ENCODE data around the gene CAMK1D.
A peak's percentile ranks its signal among the peaks of the same experiment; 100 is the strongest.

Gene CAMK1D

DNA sequence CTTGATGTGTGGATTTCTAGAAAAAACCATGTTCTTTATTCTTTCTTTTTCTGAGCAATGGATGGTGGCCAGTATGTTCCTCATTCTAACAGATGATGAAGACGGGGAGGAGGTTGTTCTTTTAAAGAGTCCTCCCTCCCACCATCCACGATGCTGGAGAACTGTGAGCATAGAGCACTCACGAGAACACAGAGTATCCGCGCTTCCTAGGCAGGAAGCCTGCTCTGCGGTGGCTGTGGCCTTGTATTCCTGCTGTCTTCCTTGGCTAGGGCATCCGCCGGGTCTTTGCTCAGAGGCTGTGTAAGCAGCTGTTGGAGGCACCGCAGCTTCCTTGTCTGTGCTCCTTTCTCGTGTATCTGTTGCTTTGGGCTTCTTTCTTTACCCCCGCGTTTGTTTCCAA, 437.9 kb downstream of the CAMK1D start:
- no peak overlapping the region for H3K4me2 ChIP-seq
- H4K20me1 ChIP-seq, result no peaks in the 10 kb centered on the region
- H3K9ac ChIP-seq, result no peak overlapping the region
- H3K27ac ChIP-seq, result no peak overlapping the region
- no peak for TF ChIP-seq Cebpa-rat (IDR thresholded peaks at IDR 0.05)
- peaks cover 10% of the 10 kb centered on the region for H3K9me3 ChIP-seq
- H3K4me3 ChIP-seq, result no peak overlapping the region
- H3K4me1 ChIP-seq, result no peaks in the 10 kb centered on the region
- no peaks in the 10 kb centered on the region for H3K27me3 ChIP-seq
- peaks cover 19% of the 10 kb centered on the region for H3K36me3 ChIP-seq

GRCh38 chr10:12788277-12788676, 438.9 kb downstream of the CAMK1D start:
- Histone ChIP-seq H3K4me1 (no peaks in the 10 kb centered on the region), H3K27me3 (no peaks in the 10 kb centered on the region), H3K4me3 (no peak overlapping the region), H3K9me3 (peaks cover 12% of the 10 kb centered on the region), H3K36me3 (peaks cover 24% of the 10 kb centered on the region), H4K20me1 (no peaks in the 10 kb centered on the region), H3K27ac (no peak overlapping the region), H3K4me2 (no peak overlapping the region), H3K9ac (no peak overlapping the region)
- TF ChIP-seq Cebpa-rat (IDR thresholded peaks at IDR 0.05), result no peak

GRCh38 chr10:12790270-12790669, 440.9 kb downstream of the CAMK1D start:
- Histone ChIP-seq H3K9me3 (peaks cover 17% of the 10 kb centered on the region), H3K9ac (no peak overlapping the region), H4K20me1 (no peaks in the 10 kb centered on the region), H3K4me2 (no peak overlapping the region), H3K4me3 (no peak overlapping the region), H3K36me3 (peaks cover 32% of the 10 kb centered on the region), H3K4me1 (no peaks in the 10 kb centered on the region), H3K27ac (no peak overlapping the region), H3K27me3 (no peaks in the 10 kb centered on the region)
- no peak for TF ChIP-seq Cebpa-rat (IDR thresholded peaks at IDR 0.05)

DNA sequence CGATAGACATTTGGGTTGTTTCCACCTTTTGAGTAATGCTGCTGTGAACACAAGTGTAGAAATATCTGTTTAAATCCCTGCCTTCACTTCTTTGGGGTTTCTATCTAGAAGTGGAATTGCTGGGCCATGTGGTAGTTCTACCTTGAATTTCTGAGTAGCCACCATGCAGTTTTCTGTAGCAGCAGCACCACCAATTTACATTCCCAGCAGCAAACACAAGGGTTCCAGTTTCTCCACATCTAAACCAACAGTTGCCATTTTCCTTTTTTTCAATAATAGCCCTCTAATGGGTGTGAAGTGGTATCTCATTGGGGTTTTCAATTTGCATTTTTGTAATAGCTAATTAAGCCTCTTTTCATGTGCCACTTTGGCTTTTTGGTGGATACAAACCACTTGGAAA, 442.4 kb downstream of the CAMK1D start:
- Histone ChIP-seq H3K27ac (no peak overlapping the region), H3K4me1 (0 out of 2 replicates have a peak, but pooled peaks cover 3% of the 10 kb centered on the region), H3K9ac (no peak overlapping the region), H4K20me1 (no peaks in the 10 kb centered on the region), H3K4me2 (no peak overlapping the region), H3K4me3 (no peak overlapping the region), H3K36me3 (peaks cover 34% of the 10 kb centered on the region), H3K9me3 (peaks cover 17% of the 10 kb centered on the region), H3K27me3 (no peaks in the 10 kb centered on the region)
- TF ChIP-seq Cebpa-rat (IDR thresholded peaks at IDR 0.05), result no peak

DNA sequence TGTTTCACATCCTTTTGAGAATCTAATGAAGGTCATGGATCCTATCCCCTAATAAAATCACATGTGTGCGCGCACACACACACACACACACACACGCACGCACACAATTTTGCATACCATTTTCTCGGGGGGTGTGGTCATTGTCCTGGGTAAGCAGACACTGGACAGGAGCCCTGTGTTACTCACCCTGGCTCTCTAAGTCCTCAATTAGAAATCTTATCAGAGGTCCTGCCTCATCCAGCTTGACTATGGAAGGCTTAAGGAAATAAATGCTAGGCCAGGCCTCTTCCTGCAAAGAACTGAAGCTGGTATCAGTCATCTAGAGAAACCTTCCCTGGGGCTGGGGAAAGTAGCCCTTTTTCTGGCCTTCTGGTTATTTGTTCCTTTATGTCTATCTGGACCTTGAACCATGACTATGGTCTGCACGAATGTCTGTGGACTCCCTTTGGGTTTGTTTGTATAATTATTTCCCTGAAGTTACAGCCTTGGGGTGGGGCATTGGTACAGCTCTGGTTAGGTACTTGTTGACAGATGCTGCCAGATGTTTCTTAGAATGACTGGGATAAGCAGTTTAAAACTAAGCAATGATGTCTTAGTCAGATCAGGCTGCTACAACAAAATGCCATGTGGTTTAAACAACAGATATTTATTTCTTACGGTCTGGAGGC, 443.7 kb downstream of the CAMK1D start:
- peaks cover 17% of the 10 kb centered on the region for H3K9me3 ChIP-seq
- no peak overlapping the region for H3K9ac ChIP-seq
- no peaks in the 10 kb centered on the region for H3K27me3 ChIP-seq
- TF ChIP-seq Cebpa-rat (IDR thresholded peaks at IDR 0.05), result no peak
- H3K4me2 ChIP-seq, result no peak overlapping the region
- H3K36me3 ChIP-seq, result peaks cover 39% of the 10 kb centered on the region
- no peaks in the 10 kb centered on the region for H4K20me1 ChIP-seq
- 0 out of 2 replicates have a peak, but pooled peaks cover 3% of the 10 kb centered on the region for H3K4me1 ChIP-seq
- no peak overlapping the region for H3K4me3 ChIP-seq
- no peak overlapping the region for H3K27ac ChIP-seq

- H3K9ac ChIP-seq, result no peak overlapping the region
- peaks cover 17% of the 10 kb centered on the region for H3K9me3 ChIP-seq
- peaks cover 14% of the 10 kb centered on the region for H3K4me1 ChIP-seq
- H3K4me2 ChIP-seq, result no peak overlapping the region
- H3K27ac ChIP-seq, result no peak overlapping the region
- no peak for TF ChIP-seq Cebpa-rat (IDR thresholded peaks at IDR 0.05)
- peaks cover 39% of the 10 kb centered on the region for H3K36me3 ChIP-seq
- no peaks in the 10 kb centered on the region for H3K27me3 ChIP-seq
- no peaks in the 10 kb centered on the region for H4K20me1 ChIP-seq
- H3K4me3 ChIP-seq, result no peak overlapping the region
Observed at GRCh38 chr10:12795315-12796110, 446.2 kb downstream of the CAMK1D start.

GRCh38 chr10:12796401-12797160, 447.2 kb downstream of the CAMK1D start:
- H3K27me3 ChIP-seq, result no peaks in the 10 kb centered on the region
- TF ChIP-seq Cebpa-rat (IDR thresholded peaks at IDR 0.05), result no peak
- no peak overlapping the region for H3K4me3 ChIP-seq
- H3K36me3 ChIP-seq, result peaks cover 29% of the 10 kb centered on the region
- no peaks in the 10 kb centered on the region for H4K20me1 ChIP-seq
- no peak overlapping the region for H3K4me2 ChIP-seq
- no peak overlapping the region for H3K27ac ChIP-seq
- H3K4me1 ChIP-seq, result peaks cover 14% of the 10 kb centered on the region
- H3K9ac ChIP-seq, result no peak overlapping the region
- peaks cover 7% of the 10 kb centered on the region; the same call in 1 of the 2 replicates for H3K9me3 ChIP-seq

- H4K20me1 ChIP-seq, result no peaks in the 10 kb centered on the region
- 0 out of 2 replicates have a peak, but pooled peaks cover 7% of the 10 kb centered on the region for H3K9me3 ChIP-seq
- no peak overlapping the region for H3K9ac ChIP-seq
- no peak overlapping the region for H3K4me2 ChIP-seq
- H3K27me3 ChIP-seq, result no peaks in the 10 kb centered on the region
- H3K36me3 ChIP-seq, result peaks cover 21% of the 10 kb centered on the region
- no peak overlapping the region for H3K27ac ChIP-seq
- no peak overlapping the region for H3K4me3 ChIP-seq
- TF ChIP-seq Cebpa-rat (IDR thresholded peaks at IDR 0.05), result no peak
- H3K4me1 ChIP-seq, result peaks cover 14% of the 10 kb centered on the region
Observed at GRCh38 chr10:12797471-12798262, 448.3 kb downstream of the CAMK1D start.

DNA sequence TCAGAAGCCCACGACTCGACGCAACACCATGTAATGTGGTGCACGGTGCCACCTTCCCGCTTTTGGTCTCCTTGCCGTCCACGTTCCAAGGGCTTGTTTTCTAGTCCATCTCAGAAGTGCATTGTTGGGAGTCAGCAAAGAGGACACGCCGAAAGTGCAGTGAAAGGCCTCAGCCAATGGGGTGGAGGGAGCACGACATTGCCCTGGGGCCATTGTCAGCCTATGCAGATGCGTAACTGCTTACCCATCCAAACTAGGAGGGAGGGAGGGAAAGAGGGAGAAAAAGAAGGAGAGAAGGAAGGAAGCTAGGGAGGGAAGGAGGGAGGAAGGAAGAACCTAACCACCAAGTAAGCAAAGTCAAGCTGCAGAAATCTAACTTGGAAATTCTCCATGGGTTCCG, 449.8 kb downstream of the CAMK1D start:
- Histone ChIP-seq H3K27ac (no peak overlapping the region), H3K27me3 (no peaks in the 10 kb centered on the region), H3K9me3 (no peaks in the 10 kb centered on the region), H3K4me1 (peaks cover 14% of the 10 kb centered on the region), H3K9ac (no peak overlapping the region), H3K4me3 (no peak overlapping the region), H3K4me2 (peak overlapping the region; percentile 27), H4K20me1 (no peaks in the 10 kb centered on the region), H3K36me3 (peaks cover 9% of the 10 kb centered on the region; the same call in 1 of the 2 replicates)
- no peak for TF ChIP-seq Cebpa-rat (IDR thresholded peaks at IDR 0.05)
